Measurements from ENCODE around the gene PCDH1. TPM values are rescaled to one million over a fixed set of nuclear protein-coding genes. Genes with fewer than 3 reads are reported as not detected.

The PCDH1 gene
- total RNA-seq, 4 donors from 2014 or later = 85.1 to 172 (median 119) TPM

DNA sequence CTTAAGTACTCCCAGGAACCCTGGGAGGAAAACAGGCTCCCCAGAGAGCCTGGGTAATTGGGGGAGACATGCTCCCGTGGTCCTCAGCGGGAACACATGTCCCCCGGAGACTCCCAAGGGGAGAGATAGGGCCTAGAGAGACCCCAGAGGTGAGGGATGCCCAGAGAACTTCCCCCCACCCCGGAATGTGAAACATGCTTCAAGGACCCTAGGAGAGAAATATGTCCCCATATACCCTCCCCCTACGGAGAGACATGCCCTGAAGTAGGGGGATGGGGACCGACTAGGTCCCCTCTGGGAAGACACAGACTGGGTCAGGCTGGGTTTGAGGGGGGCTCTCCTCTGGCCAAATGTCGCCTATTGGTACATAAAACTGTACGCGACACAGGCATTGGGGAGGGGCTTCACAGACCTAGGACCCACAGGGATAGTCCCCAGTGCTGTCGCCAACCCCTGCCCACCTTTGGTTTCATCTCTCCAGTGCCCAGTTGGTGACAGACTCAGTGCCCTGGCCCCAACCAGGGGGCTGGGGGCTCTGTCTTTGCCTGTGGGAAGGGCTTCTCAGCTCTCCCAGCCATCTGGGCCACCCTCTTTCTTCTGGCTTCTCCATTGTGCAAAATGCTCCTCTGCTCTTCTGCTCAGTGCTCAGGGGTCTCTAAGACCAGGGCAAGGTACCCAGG lies 26.9 kb downstream of the PCDH1 start:
- no peak for DNase-seq (ENCODE audit: low spot score in 2 of 2)
- WGBS, 2 donors = 76 to 77% methylated on average over 10 of the region's 10 CpGs
- H3K4me3 ChIP-seq (ENCODE audit: low read depth, poor library complexity, severe bottlenecking) = no peak overlapping the region
- intact Hi-C loops (cut with DNase I; ENCODE audit: low total_unique reads) = loop anchor here (5.0 kb wide), 1 partner anchor 361 kb away; no protein-coding TSS in a partner anchor
- TF ChIP-seq, protein P1, sequence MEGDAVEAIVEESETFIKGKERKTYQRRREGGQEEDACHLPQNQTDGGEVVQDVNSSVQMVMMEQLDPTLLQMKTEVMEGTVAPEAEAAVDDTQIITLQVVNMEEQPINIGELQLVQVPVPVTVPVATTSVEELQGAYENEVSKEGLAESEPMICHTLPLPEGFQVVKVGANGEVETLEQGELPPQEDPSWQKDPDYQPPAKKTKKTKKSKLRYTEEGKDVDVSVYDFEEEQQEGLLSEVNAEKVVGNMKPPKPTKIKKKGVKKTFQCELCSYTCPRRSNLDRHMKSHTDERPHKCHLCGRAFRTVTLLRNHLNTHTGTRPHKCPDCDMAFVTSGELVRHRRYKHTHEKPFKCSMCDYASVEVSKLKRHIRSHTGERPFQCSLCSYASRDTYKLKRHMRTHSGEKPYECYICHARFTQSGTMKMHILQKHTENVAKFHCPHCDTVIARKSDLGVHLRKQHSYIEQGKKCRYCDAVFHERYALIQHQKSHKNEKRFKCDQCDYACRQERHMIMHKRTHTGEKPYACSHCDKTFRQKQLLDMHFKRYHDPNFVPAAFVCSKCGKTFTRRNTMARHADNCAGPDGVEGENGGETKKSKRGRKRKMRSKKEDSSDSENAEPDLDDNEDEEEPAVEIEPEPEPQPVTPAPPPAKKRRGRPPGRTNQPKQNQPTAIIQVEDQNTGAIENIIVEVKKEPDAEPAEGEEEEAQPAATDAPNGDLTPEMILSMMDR (IDR thresholded peaks at IDR 0.05) = no peak

DNA sequence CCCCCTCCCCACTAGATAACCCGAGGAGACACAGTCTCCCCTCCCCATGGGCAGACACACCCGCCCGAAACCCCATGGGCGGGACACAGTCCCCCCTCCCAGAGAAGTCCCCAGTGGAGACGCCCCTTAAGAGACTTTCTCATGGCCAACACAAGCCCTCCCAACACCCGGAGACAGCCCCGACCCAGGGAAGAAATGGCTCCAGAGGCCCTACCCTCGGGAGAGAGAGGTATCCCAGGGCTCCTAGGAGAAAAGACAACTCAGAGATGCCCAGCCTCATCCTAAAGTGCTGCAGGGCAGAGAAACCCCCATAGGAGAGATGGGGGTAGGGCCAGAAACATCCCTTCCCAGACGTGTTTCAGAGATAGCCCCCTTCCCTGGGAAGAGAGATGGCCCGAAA lies 27.4 kb downstream of the PCDH1 start:
- DNase-seq (ENCODE audit: low spot score in 2 of 2) = no peak
- 19 to 20% methylated on average over 7 to 9 of the region's 10 CpGs for WGBS, 2 donors
- TF ChIP-seq POLR2A (IDR thresholded peaks at IDR 0.05) = no peak
- TF ChIP-seq, protein P1 (IDR thresholded peaks at IDR 0.05) = no peak
- no peak overlapping the region for H3K4me3 ChIP-seq (ENCODE audit: low read depth, poor library complexity, severe bottlenecking)
- intact Hi-C loops (cut with DNase I; ENCODE audit: low total_unique reads) = loop anchor here (5.0 kb wide), 1 partner anchor 362 kb away; no protein-coding TSS in a partner anchor

DNA sequence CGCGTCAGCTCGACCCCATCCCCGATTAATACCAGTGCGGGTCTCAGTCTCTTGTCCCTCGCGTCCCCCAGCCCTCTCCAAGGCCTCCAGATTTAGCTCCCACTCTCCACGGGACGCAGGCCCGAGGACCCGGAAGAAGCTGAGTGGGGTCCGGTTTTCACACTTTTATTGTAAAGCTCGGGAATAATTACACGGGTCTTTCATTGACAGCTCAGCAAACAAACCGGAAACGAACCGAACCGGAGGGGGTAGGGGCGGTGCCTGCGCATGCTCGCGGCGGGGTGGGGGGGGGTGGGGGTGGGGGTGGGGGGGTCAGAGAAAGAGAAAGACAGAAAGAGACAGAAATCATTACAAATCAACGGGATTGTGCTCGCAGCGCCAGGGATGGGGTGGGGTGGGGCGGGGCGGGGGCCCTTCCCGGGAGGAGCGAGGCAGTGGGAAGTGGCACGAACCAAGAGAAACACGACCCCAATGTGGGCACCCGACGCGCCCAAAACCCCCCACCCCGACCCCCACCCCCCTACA lies 27.9 kb downstream of the PCDH1 start:
- peak overlapping the region; percentile 55 for H3K4me3 ChIP-seq (ENCODE audit: low read depth, poor library complexity, severe bottlenecking)
- DNase-seq (ENCODE audit: low spot score in 2 of 2) = no peak
- WGBS, 2 donors = 1% methylated on average over 36 of the region's 36 CpGs
- TF ChIP-seq POLR2A (IDR thresholded peaks at IDR 0.05) = no peak
- TF ChIP-seq, protein P1 (IDR thresholded peaks at IDR 0.05) = no peak
- intact Hi-C loops (cut with DNase I; ENCODE audit: low total_unique reads) = loop anchor here (5.0 kb wide), 1 partner anchor 362 kb away; no protein-coding TSS in a partner anchor

DNA sequence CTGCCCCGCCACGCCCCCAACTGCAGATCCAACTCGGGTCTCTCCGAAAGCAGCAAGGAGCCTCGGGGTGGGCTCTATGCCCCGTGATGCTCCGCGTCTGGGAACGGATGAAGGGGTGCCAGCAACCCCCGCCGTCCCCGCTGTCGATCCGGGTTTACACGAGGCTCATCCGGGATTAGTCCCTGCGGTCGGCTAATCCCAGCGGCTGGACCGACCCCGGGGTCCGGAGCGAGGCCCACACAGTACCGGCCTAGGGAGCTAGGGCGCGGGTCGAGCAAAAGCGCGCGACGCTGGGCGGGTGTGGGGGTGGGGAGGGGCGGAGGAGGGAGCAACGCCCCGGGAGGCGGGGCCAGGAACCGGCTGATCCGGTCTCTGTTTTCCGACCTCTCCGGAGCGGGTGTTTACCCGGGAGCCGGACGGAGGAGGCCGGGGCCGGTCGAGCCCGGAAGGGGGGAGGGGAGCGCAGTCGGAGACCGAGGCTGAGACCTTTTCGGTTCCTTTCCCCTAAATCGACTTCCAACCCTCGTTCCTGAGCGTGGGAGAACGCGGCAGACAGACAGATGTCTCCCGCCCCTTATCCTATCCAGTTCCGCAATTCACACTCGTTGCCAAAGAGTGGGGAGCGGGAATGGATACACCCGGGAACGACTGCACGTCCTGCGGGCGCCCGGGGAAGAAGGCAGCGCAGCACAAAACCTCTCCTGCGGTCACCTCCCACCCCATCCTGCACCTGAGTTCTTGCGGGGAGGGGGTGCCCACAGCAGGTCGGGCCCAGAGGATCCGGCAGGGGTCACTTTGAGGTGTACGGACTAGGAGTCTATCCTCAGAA lies 28.6 kb downstream of the PCDH1 start:
- intact Hi-C loops (cut with DNase I; ENCODE audit: low total_unique reads) = loop anchor here (5.0 kb wide), 1 partner anchor 363 kb away; no protein-coding TSS in a partner anchor
- 1% methylated on average over 20 to 71 of the region's 73 CpGs for WGBS, 2 donors
- peak; percentile 84 to 97 for DNase-seq (ENCODE audit: low spot score in 2 of 2)
- peak in 1 of 2 donors; percentile 28 for TF ChIP-seq POLR2A (IDR thresholded peaks at IDR 0.05)
- TF ChIP-seq, protein P1 (IDR thresholded peaks at IDR 0.05) = no peak
- H3K4me3 ChIP-seq (ENCODE audit: low read depth, poor library complexity, severe bottlenecking) = peak overlapping the region; percentile 55

DNA sequence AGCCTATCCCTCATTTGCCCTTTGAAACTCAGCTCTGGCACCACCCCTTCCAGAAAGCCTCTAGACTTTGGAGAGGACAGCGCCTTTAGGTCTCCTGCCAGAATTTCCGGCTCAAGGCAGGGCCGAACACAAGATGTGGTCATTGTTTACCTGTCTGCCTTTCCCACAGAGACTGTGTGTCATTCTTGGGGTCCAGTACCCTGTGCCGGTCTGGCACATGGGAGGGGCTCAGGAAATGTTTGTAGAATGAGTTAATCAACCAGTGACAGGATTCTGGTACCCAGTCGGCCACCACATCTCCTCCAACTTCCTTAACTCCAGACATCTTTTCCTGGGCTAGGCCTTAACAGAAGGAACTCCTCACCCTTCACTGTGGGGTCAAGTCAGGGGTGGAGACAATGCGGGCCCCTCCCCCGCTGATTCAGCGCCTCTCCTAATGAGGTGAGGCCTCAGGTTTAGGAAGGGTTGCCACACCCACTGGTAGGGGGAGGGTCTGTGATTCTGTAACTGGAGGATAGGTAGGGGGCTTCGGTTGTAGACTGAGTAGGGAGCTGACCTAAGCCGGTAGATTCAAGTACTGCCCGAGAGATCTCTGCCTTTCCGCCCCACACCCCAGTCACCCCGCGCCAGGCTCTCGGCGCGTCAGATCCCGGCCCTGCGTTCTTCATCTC lies 29.3 kb downstream of the PCDH1 start:
- 11 to 17% methylated on average over 12 to 19 of the region's 19 CpGs for WGBS, 2 donors
- TF ChIP-seq, protein P1 (IDR thresholded peaks at IDR 0.05) = no peak
- no peak for TF ChIP-seq POLR2A (IDR thresholded peaks at IDR 0.05)
- intact Hi-C loops (cut with DNase I; ENCODE audit: low total_unique reads) = no loop called here
- peak overlapping the region; percentile 55 for H3K4me3 ChIP-seq (ENCODE audit: low read depth, poor library complexity, severe bottlenecking)
- peak in 1 of 2 donors; percentile 69 for DNase-seq (ENCODE audit: low spot score in 2 of 2)

Measured in lower leg skin (tissue), 4 donors.